K562 (cell line): ENCODE data around the gene UBASH3B. TPM values are rescaled to one million over a fixed set of nuclear protein-coding genes. Genes with fewer than 3 reads are reported as not detected.

Source experiments
- CBFA2T2 ChIP-seq: fragments of 450-650 bp; conservative IDR thresholded peaks from 2 replicates; pipeline ENCODE4 v1.6.1; 2017; ENCODE audit warnings: mild to moderate bottlenecking
- GATAD2B ChIP-seq: fragments of 450-650 bp; IDR thresholded peaks from 2 replicates; pipeline ENCODE4 v1.6.1; 2017; ENCODE audit warnings: mild to moderate bottlenecking, borderline replicate concordance
- HDAC2 ChIP-seq: fragments of 450-650 bp; IDR thresholded peaks from 2 replicates; pipeline ENCODE4 v1.6.1; 2016; ENCODE audit warnings: mild to moderate bottlenecking
- HDAC6 ChIP-seq: IDR thresholded peaks from 2 replicates; pipeline ENCODE4 v1.6.1; 2012; ENCODE audit warnings: low read depth, mild to moderate bottlenecking, control low read depth, inconsistent platforms, low read length, moderate library complexity
- JUND ChIP-seq, 2 experiments: IDR thresholded peaks; 2 replicates in 1 of 2; 3 replicates in 1 of 2; pipeline ENCODE4 v1.6.1; 2011; ENCODE audit warnings: borderline replicate concordance in 2 of 2, low read depth in 2 of 2, low read length in 2 of 2, improper control_type of control experiment in 1 of 2, missing biosample characterization in 1 of 2, missing genetic modification characterization in 1 of 2, missing genetic modification reagents in 1 of 2
- KLF10 ChIP-seq: fragments of 250-450 bp; sonication (Bioruptor Pico); IDR thresholded peaks from 2 replicates; pipeline ENCODE4 v1.6.1; 2021; ENCODE audit warnings: matching md5 sums
- KLF16 ChIP-seq: IDR thresholded peaks from 2 replicates; pipeline ENCODE4 v1.6.1; 2016; ENCODE audit warnings: antibody characterized with exemption
- MEF2A ChIP-seq: IDR thresholded peaks from 2 replicates; pipeline ENCODE4 v1.6.1; 2011; ENCODE audit warnings: low read depth, mild to moderate bottlenecking, low read length, moderate library complexity; ENCODE audit not compliant: control insufficient read depth
- MEF2D ChIP-seq: conservative IDR thresholded peaks from 2 replicates; pipeline ENCODE4 v1.6.1; 2016; ENCODE audit warnings: low read depth, missing genetic modification characterization, missing compliant biosample characterization
- MEIS2 ChIP-seq: fragments of 450-650 bp; IDR thresholded peaks from 2 replicates; pipeline ENCODE4 v1.6.1; 2014; ENCODE audit warnings: mild to moderate bottlenecking; ENCODE audit not compliant: partially characterized antibody
- NCOR1 ChIP-seq: fragments of 450-650 bp; IDR thresholded peaks from 2 replicates; pipeline ENCODE4 v1.6.1; 2016; ENCODE audit warnings: mild to moderate bottlenecking, moderate library complexity
- RBM22 ChIP-seq: fragments of 200-400 bp; formaldehyde crosslinking; IDR thresholded peaks from 2 replicates; pipeline ENCODE4 v1.6.1; 2018; ENCODE audit warnings: low read length, low read depth; ENCODE audit not compliant: poor library complexity, severe bottlenecking
- RFX1 ChIP-seq: fragments of 450-650 bp; IDR thresholded peaks from 2 replicates; pipeline ENCODE4 v1.6.1; 2016; ENCODE audit warnings: mild to moderate bottlenecking, moderate library complexity
- STAT5A ChIP-seq: IDR thresholded peaks from 2 replicates; pipeline ENCODE4 v1.6.1; 2012; ENCODE audit warnings: low read length, inconsistent platforms, borderline replicate concordance
- TRIM24 ChIP-seq, 2 experiments: fragments of 450-650 bp; IDR thresholded peaks; 2 replicates each; pipeline ENCODE4 v1.6.1; 2016
- ZNF12 ChIP-seq: sonication (generic); formaldehyde crosslinking; IDR thresholded peaks from 2 replicates; pipeline ENCODE4 v1.4.0; 2020; ENCODE audit warnings: mild to moderate bottlenecking, missing genetic modification reagents
- ZNF143 ChIP-seq: sonication (generic); formaldehyde crosslinking; IDR thresholded peaks from 2 replicates; pipeline ENCODE4 v1.9.0; 2022; ENCODE audit warnings: mild to moderate bottlenecking, missing genetic modification reagents
- ZNF395 ChIP-seq: fragments of 200-800 bp; sonication (Bioruptor generic); IDR thresholded peaks from 2 replicates; pipeline ENCODE4 v1.6.1; 2017; ENCODE audit warnings: missing genetic modification characterization, missing compliant biosample characterization
- ZSCAN32 ChIP-seq: fragments of 450-650 bp; formaldehyde crosslinking; IDR thresholded peaks from 2 replicates; pipeline ENCODE4 v1.4.0; 2020; ENCODE audit warnings: mild to moderate bottlenecking, moderate library complexity
- polyA plus RNA-seq, 8 experiments: library from polyadenylated mRNA; depleted of rRNA in 4 of 8; stranded (reverse) in 5 of 8; unstranded in 3 of 8; fragments of >200 nt; fragmentation: Nextera tagmentation in 2 of 8; fragmentation: Illumina TruSeq in 1 of 8; extraction: Ambion mirVana in 2 of 8; extraction: Trizol in 1 of 8; gene quantifications; 2 replicates each; pipeline versions ENCODE4 v1.2.1 to v1.2.3, GENCODE V29; 2011 to 2014; ENCODE audit warnings: inconsistent platforms in 1 of 8, missing spikeins in 1 of 8
- total RNA-seq, 7 experiments: library from RNA; depleted of rRNA in 6 of 7; stranded (reverse); fragments of >200 nt in 6 of 7; fragmentation: Illumina TruSeq in 2 of 7; extraction: Trizol in 2 of 7; gene quantifications; 2 replicates each; pipeline versions ENCODE4 v1.2.1 to v1.2.3, GENCODE V29; 2011 to 2021; ENCODE audit warnings: low replicate concordance in 1 of 7
- TF ChIP-seq, protein P1 (sequence below): fragments of 450-650 bp; IDR thresholded peaks from 2 replicates; pipeline ENCODE4 v1.6.1; 2018; ENCODE audit not compliant: partially characterized antibody
- TF ChIP-seq, protein P2 (sequence below), 2 experiments: IDR thresholded peaks; 2 replicates each; pipeline ENCODE4 v1.6.1; 2011; ENCODE audit warnings: borderline replicate concordance in 1 of 2, control low read depth in 1 of 2, low read depth in 1 of 2, low read length in 1 of 2, mild to moderate bottlenecking in 1 of 2, mixed read lengths in 1 of 2, moderate library complexity in 1 of 2; ENCODE audit not compliant: insufficient read depth in 1 of 2, insufficient read length in 1 of 2, poor library complexity in 1 of 2, severe bottlenecking in 1 of 2; ENCODE audit errors: extremely low read depth in 1 of 2
- TF ChIP-seq, protein P3 (sequence below): fragments of 200-800 bp; sonication (Bioruptor generic); IDR thresholded peaks from 2 replicates; pipeline ENCODE4 v1.6.1; 2017; ENCODE audit warnings: missing genetic modification characterization, missing compliant biosample characterization

Gene UBASH3B
- total and polyA plus RNA-seq, 9 of the 15 experiments (the other 6 are each of a cell fraction or from before 2014, with no cell fraction given) = 0.01 to 0.31 (median 0.08) TPM; not detected in 2

DNA sequence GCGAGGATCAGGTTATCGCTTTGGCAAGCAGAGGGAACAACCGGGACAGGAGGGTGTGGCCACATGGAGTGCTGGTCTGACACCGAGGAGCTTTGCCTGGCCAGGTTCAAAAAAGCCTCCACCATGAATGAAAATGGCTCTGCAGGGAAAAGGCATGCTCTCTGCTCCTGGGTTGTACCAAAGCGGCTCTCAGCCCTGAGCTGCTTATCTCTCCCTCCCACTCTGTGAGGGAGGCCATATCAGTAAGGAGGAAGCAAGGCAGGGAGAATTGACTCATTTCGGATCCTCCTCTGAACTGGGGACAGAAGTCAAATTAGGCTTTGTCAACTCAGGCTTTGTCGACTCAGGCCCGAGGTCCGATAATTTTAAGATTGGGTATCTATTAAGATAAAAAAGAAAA is 99.9 kb downstream of the UBASH3B start (continued):
- TF ChIP-seq RBM22 (no peak), ZSCAN32 (CRISPR knock-in tag) (no peak), HDAC6 (no peak), STAT5A (peak; percentile 67), JUND (IDR thresholded peaks at IDR 0.05; ENCODE audit: borderline replicate concordance, low read depth, low read length) (peak; percentile 85), JUND (tag; IDR thresholded peaks at IDR 0.05; ENCODE audit: borderline replicate concordance, low read depth, low read length) (peak; percentile 78; the same call in 1 of the 3 replicates), ZNF143 (CRISPR knock-in tag) (no peak), GATAD2B (0 out of 2 replicates have a peak, but pooled peaks have one; percentile 38), RFX1 (no peak), NCOR1 (peak; percentile 82), HDAC2 (peak; percentile 36; the same call in 1 of the 2 replicates), CBFA2T2 (peak; percentile 87), MEF2D (no peak), ZNF395 (CRISPR knock-in tag) (peak; percentile 50; the same call in 1 of the 2 replicates), TRIM24 (IDR thresholded peaks at IDR 0.05) (peak; percentile 47 to 52; a peak in 1 of 4 replicates), KLF16 (peak; percentile 76; the same call in 1 of the 2 replicates), KLF10 (no peak), MEIS2 (no peak), ZNF12 (CRISPR knock-in tag) (no peak), MEF2A (no peak)
- TF ChIP-seq, protein P1, sequence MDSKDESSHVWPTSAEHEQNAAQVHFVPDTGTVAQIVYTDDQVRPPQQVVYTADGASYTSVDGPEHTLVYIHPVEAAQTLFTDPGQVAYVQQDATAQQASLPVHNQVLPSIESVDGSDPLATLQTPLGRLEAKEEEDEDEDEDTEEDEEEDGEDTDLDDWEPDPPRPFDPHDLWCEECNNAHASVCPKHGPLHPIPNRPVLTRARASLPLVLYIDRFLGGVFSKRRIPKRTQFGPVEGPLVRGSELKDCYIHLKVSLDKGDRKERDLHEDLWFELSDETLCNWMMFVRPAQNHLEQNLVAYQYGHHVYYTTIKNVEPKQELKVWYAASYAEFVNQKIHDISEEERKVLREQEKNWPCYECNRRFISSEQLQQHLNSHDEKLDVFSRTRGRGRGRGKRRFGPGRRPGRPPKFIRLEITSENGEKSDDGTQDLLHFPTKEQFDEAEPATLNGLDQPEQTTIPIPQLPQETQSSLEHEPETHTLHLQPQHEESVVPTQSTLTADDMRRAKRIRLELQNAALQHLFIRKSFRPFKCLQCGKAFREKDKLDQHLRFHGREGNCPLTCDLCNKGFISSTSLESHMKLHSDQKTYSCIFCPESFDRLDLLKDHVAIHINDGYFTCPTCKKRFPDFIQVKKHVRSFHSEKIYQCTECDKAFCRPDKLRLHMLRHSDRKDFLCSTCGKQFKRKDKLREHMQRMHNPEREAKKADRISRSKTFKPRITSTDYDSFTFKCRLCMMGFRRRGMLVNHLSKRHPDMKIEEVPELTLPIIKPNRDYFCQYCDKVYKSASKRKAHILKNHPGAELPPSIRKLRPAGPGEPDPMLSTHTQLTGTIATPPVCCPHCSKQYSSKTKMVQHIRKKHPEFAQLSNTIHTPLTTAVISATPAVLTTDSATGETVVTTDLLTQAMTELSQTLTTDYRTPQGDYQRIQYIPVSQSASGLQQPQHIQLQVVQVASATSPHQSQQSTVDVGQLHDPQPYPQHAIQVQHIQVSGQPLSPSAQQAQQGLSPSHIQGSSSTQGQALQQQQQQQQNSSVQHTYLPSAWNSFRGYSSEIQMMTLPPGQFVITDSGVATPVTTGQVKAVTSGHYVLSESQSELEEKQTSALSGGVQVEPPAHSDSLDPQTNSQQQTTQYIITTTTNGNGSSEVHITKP = peak; percentile 92
- TF ChIP-seq, protein P2, sequence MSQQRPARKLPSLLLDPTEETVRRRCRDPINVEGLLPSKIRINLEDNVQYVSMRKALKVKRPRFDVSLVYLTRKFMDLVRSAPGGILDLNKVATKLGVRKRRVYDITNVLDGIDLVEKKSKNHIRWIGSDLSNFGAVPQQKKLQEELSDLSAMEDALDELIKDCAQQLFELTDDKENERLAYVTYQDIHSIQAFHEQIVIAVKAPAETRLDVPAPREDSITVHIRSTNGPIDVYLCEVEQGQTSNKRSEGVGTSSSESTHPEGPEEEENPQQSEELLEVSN (IDR thresholded peaks at IDR 0.05; ENCODE audit: borderline replicate concordance in 1 of 2, extremely low read depth in 1 of 2, insufficient read depth in 1 of 2, insufficient read length in 1 of 2, low read depth in 1 of 2, low read length in 1 of 2, poor library complexity in 1 of 2, severe bottlenecking in 1 of 2) = peak; percentile 42 to 88
- TF ChIP-seq, protein P3, sequence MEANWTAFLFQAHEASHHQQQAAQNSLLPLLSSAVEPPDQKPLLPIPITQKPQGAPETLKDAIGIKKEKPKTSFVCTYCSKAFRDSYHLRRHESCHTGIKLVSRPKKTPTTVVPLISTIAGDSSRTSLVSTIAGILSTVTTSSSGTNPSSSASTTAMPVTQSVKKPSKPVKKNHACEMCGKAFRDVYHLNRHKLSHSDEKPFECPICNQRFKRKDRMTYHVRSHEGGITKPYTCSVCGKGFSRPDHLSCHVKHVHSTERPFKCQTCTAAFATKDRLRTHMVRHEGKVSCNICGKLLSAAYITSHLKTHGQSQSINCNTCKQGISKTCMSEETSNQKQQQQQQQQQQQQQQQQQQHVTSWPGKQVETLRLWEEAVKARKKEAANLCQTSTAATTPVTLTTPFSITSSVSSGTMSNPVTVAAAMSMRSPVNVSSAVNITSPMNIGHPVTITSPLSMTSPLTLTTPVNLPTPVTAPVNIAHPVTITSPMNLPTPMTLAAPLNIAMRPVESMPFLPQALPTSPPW (CRISPR knock-in tag) = peak; percentile 52; the same call in 1 of the 2 replicates
